ENCODE data around the gene ST6GALNAC3.
A peak's percentile ranks its signal among the peaks of the same experiment; 100 is the strongest.

Gene ST6GALNAC3

DNA sequence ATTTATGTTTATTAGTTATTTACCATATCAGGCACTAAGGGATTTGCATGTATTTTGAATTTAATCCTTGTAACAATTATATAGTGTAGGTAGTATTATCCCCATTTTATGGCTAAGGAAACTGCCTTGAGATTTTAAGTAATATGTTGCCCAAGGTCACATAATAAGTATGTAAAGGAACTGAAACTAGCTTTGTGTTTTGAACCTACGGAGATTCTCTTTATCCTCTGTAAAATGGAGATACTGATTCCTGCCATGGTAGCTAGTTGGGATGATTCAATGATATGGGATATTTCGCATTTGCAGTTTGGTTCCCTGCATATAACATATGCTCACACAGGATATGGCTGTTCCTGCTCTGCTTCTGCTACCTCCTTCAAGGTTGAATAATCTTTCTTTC is 144.3 kb downstream of the ST6GALNAC3 start:
- no peak overlapping the region for H3K4ac ChIP-seq (ENCODE audit: low read depth, low read length)
- H3K79me2 ChIP-seq (ENCODE audit: control insufficient read depth, insufficient read depth, low read length), result no peaks in the 10 kb centered on the region
- H2AK5ac ChIP-seq (ENCODE audit: low read length), result no peak overlapping the region
- H3K9ac ChIP-seq (ENCODE audit: low read length), result no peak overlapping the region
- H4K8ac ChIP-seq (ENCODE audit: low read depth, low read length), result no peak overlapping the region
- no peak overlapping the region for H3K56ac ChIP-seq (ENCODE audit: low read length)
- no peak overlapping the region for H2BK5ac ChIP-seq (ENCODE audit: low read length)
- no peak overlapping the region for H3K4me2 ChIP-seq (ENCODE audit: low read length)
- no peak for DNase-seq
- no peak overlapping the region for H3K18ac ChIP-seq (ENCODE audit: low read length)
- H3K4me1 ChIP-seq (ENCODE audit: control insufficient read depth, low read depth, low read length), result no peaks in the 10 kb centered on the region
- no CpG with 5 or more reads among the region's 2 CpGs for WGBS (ENCODE audit: extremely low coverage, insufficient coverage, low lambda C conversion rate)
- no peaks in the 10 kb centered on the region for H3K36me3 ChIP-seq (ENCODE audit: control insufficient read depth, insufficient read depth, low read length)
- no peak overlapping the region for H3K27ac ChIP-seq (ENCODE audit: low read depth, low read length)
- H3K4me3 ChIP-seq (ENCODE audit: low read length), result no peak overlapping the region
- no peak overlapping the region for H4K5ac ChIP-seq (ENCODE audit: low read length)
- H3K27me3 ChIP-seq (ENCODE audit: insufficient read depth, low read length, poor library complexity), result no peaks in the 10 kb centered on the region
- no peak overlapping the region for H3K23ac ChIP-seq (ENCODE audit: low read length)
- H2BK120ac ChIP-seq (ENCODE audit: low read depth, low read length), result no peak overlapping the region
- H2BK15ac ChIP-seq (replicated peaks; ENCODE audit: low read depth), result no peak overlapping the region
- no peaks in the 10 kb centered on the region for H3K79me1 ChIP-seq (ENCODE audit: low read length)

DNA sequence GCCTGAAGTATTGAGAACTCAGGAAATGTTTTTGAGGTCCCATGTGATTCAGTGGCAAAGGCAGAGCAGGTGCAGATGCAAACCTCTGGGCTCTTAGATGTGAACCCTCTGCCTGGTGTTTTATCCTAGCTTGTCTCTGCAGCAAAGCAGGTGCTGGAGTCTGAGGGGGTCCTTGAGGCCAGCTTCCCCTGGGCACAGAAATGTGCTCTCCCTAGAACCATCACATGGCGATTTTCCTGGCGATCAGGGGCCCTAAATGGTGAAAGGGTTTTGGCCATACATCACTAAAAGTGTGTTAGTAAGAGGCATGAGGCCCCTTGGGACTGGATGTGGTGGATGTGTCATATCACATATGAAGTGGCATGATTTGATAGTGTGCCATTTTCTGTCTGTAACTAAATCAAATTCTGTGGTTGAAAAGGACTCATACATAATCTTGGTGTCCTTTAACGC is 144.8 kb downstream of the ST6GALNAC3 start:
- WGBS (ENCODE audit: extremely low coverage, insufficient coverage, low lambda C conversion rate), result no CpG with 5 or more reads among the region's 3 CpGs
- no peaks in the 10 kb centered on the region for H3K36me3 ChIP-seq (ENCODE audit: control insufficient read depth, insufficient read depth, low read length)
- H2BK120ac ChIP-seq (ENCODE audit: low read depth, low read length), result no peak overlapping the region
- no peak overlapping the region for H4K8ac ChIP-seq (ENCODE audit: low read depth, low read length)
- no peaks in the 10 kb centered on the region for H3K79me2 ChIP-seq (ENCODE audit: control insufficient read depth, insufficient read depth, low read length)
- no peak overlapping the region for H3K4me3 ChIP-seq (ENCODE audit: low read length)
- H3K9ac ChIP-seq (ENCODE audit: low read length), result no peak overlapping the region
- H3K4ac ChIP-seq (ENCODE audit: low read depth, low read length), result no peak overlapping the region
- H2AK5ac ChIP-seq (ENCODE audit: low read length), result no peak overlapping the region
- no peak overlapping the region for H3K18ac ChIP-seq (ENCODE audit: low read length)
- no peaks in the 10 kb centered on the region for H3K79me1 ChIP-seq (ENCODE audit: low read length)
- no peak overlapping the region for H3K4me2 ChIP-seq (ENCODE audit: low read length)
- H4K5ac ChIP-seq (ENCODE audit: low read length), result no peak overlapping the region
- no peak overlapping the region for H3K23ac ChIP-seq (ENCODE audit: low read length)
- no peak for DNase-seq
- H2BK5ac ChIP-seq (ENCODE audit: low read length), result no peak overlapping the region
- no peak overlapping the region for H3K56ac ChIP-seq (ENCODE audit: low read length)
- no peak overlapping the region for H2BK15ac ChIP-seq (replicated peaks; ENCODE audit: low read depth)
- H3K27ac ChIP-seq (ENCODE audit: low read depth, low read length), result no peak overlapping the region
- H3K27me3 ChIP-seq (ENCODE audit: insufficient read depth, low read length, poor library complexity), result no peaks in the 10 kb centered on the region
- H3K4me1 ChIP-seq (ENCODE audit: control insufficient read depth, low read depth, low read length), result peaks cover 3% of the 10 kb centered on the region

DNA sequence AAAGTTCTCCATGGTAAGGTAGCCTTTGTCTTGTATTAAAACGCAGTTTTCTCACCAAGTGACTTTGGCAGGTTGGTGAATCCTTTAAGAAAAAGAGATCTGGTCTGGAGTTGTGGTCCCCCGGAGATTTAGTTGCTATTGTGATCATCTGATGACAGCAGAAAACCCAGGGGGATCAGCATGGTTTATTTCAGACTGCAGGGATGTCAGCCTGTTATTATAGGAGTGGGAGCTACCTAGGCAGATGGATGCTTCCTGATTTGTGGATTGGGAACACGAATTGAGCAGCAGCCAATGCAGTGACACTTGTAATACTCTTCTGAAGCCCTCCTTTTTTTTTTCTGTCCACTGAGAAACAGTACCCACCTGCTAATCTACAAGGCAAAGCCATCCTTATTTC is 150.2 kb downstream of the ST6GALNAC3 start:
- H3K36me3 ChIP-seq (ENCODE audit: control insufficient read depth, insufficient read depth, low read length), result no peaks in the 10 kb centered on the region
- H3K79me1 ChIP-seq (ENCODE audit: low read length), result no peaks in the 10 kb centered on the region
- H3K4me3 ChIP-seq (ENCODE audit: low read length), result no peak overlapping the region
- no peak overlapping the region for H3K4ac ChIP-seq (ENCODE audit: low read depth, low read length)
- no peak overlapping the region for H2BK15ac ChIP-seq (replicated peaks; ENCODE audit: low read depth)
- no peak overlapping the region for H2BK120ac ChIP-seq (ENCODE audit: low read depth, low read length)
- H2BK5ac ChIP-seq (ENCODE audit: low read length), result no peak overlapping the region
- H3K56ac ChIP-seq (ENCODE audit: low read length), result no peak overlapping the region
- WGBS (ENCODE audit: extremely low coverage, insufficient coverage, low lambda C conversion rate), result no CpG with 5 or more reads among the region's 3 CpGs
- no peak overlapping the region for H3K27ac ChIP-seq (ENCODE audit: low read depth, low read length)
- no peak overlapping the region for H3K18ac ChIP-seq (ENCODE audit: low read length)
- no peak overlapping the region for H3K4me2 ChIP-seq (ENCODE audit: low read length)
- no peak overlapping the region for H2AK5ac ChIP-seq (ENCODE audit: low read length)
- H3K27me3 ChIP-seq (ENCODE audit: insufficient read depth, low read length, poor library complexity), result no peaks in the 10 kb centered on the region
- no peak overlapping the region for H3K23ac ChIP-seq (ENCODE audit: low read length)
- no peak overlapping the region for H4K8ac ChIP-seq (ENCODE audit: low read depth, low read length)
- H3K9ac ChIP-seq (ENCODE audit: low read length), result no peak overlapping the region
- peaks cover 9% of the 10 kb centered on the region for H3K4me1 ChIP-seq (ENCODE audit: control insufficient read depth, low read depth, low read length)
- DNase-seq, result no peak
- H4K5ac ChIP-seq (ENCODE audit: low read length), result no peak overlapping the region
- no peaks in the 10 kb centered on the region for H3K79me2 ChIP-seq (ENCODE audit: control insufficient read depth, insufficient read depth, low read length)

DNA sequence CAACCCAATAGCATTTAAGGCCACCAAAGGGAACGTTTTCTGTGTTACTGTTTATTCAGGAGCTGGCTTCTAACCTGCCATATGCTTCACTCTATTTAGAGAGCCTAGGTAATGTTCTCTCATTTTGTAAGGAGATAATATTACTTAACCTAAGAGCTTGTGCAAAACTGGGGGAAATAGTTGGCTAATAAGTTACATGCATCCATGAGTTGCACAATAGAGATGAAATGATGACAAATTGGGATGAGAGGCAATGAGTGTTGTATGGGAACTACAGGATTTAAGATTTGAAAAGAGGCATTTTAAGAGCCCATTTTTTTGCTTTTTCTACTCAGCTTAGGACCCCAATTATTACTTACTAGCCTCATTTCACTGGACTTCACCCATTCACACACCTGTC is 151.0 kb downstream of the ST6GALNAC3 start:
- no peak overlapping the region for H2BK15ac ChIP-seq (replicated peaks; ENCODE audit: low read depth)
- H3K79me1 ChIP-seq (ENCODE audit: low read length), result no peaks in the 10 kb centered on the region
- H3K4me2 ChIP-seq (ENCODE audit: low read length), result no peak overlapping the region
- no peak overlapping the region for H3K9ac ChIP-seq (ENCODE audit: low read length)
- no peaks in the 10 kb centered on the region for H3K27me3 ChIP-seq (ENCODE audit: insufficient read depth, low read length, poor library complexity)
- H2BK120ac ChIP-seq (ENCODE audit: low read depth, low read length), result no peak overlapping the region
- no peak overlapping the region for H3K4me3 ChIP-seq (ENCODE audit: low read length)
- no peak overlapping the region for H3K4ac ChIP-seq (ENCODE audit: low read depth, low read length)
- no peak overlapping the region for H3K23ac ChIP-seq (ENCODE audit: low read length)
- H3K18ac ChIP-seq (ENCODE audit: low read length), result no peak overlapping the region
- no peak overlapping the region for H3K27ac ChIP-seq (ENCODE audit: low read depth, low read length)
- no peak overlapping the region for H2BK5ac ChIP-seq (ENCODE audit: low read length)
- H3K56ac ChIP-seq (ENCODE audit: low read length), result no peak overlapping the region
- no peak overlapping the region for H2AK5ac ChIP-seq (ENCODE audit: low read length)
- no peak for DNase-seq
- no peak overlapping the region for H4K8ac ChIP-seq (ENCODE audit: low read depth, low read length)
- peaks cover 9% of the 10 kb centered on the region for H3K4me1 ChIP-seq (ENCODE audit: control insufficient read depth, low read depth, low read length)
- WGBS (ENCODE audit: extremely low coverage, insufficient coverage, low lambda C conversion rate), result no CpG with 5 or more reads among the region's 1 CpG
- H4K5ac ChIP-seq (ENCODE audit: low read length), result no peak overlapping the region
- no peaks in the 10 kb centered on the region for H3K36me3 ChIP-seq (ENCODE audit: control insufficient read depth, insufficient read depth, low read length)
- no peaks in the 10 kb centered on the region for H3K79me2 ChIP-seq (ENCODE audit: control insufficient read depth, insufficient read depth, low read length)

DNA sequence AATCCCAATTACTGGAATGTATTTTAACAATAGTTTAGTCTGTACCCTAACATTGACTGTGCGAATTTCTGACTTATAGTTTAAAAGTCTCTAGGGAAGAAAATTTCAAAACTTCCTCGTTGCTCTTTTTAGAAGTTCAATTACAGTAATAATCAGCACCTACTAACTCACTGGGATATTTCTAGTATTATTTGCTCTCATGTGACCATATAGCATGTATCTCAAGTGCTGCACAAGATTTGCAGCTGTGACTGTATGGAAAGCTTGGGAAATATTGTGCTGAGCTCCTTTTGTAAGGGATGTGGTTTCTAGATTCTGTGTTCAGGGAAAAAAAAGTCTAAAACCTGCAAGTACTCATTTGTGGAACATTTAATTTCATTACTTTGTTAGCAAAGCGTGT is 153.1 kb downstream of the ST6GALNAC3 start:
- DNase-seq, result no peak
- no peak overlapping the region for H3K56ac ChIP-seq (ENCODE audit: low read length)
- no peak overlapping the region for H2BK15ac ChIP-seq (replicated peaks; ENCODE audit: low read depth)
- no peak overlapping the region for H3K4me3 ChIP-seq (ENCODE audit: low read length)
- H3K18ac ChIP-seq (ENCODE audit: low read length), result no peak overlapping the region
- H3K27me3 ChIP-seq (ENCODE audit: insufficient read depth, low read length, poor library complexity), result no peaks in the 10 kb centered on the region
- no peak overlapping the region for H2AK5ac ChIP-seq (ENCODE audit: low read length)
- H3K79me2 ChIP-seq (ENCODE audit: control insufficient read depth, insufficient read depth, low read length), result no peaks in the 10 kb centered on the region
- no CpG with 5 or more reads among the region's 3 CpGs for WGBS (ENCODE audit: extremely low coverage, insufficient coverage, low lambda C conversion rate)
- no peak overlapping the region for H4K8ac ChIP-seq (ENCODE audit: low read depth, low read length)
- H4K5ac ChIP-seq (ENCODE audit: low read length), result no peak overlapping the region
- no peak overlapping the region for H2BK120ac ChIP-seq (ENCODE audit: low read depth, low read length)
- H3K36me3 ChIP-seq (ENCODE audit: control insufficient read depth, insufficient read depth, low read length), result no peaks in the 10 kb centered on the region
- no peaks in the 10 kb centered on the region for H3K79me1 ChIP-seq (ENCODE audit: low read length)
- H3K4me1 ChIP-seq (ENCODE audit: control insufficient read depth, low read depth, low read length), result peaks cover 11% of the 10 kb centered on the region
- H3K9ac ChIP-seq (ENCODE audit: low read length), result no peak overlapping the region
- H3K23ac ChIP-seq (ENCODE audit: low read length), result no peak overlapping the region
- H3K4me2 ChIP-seq (ENCODE audit: low read length), result no peak overlapping the region
- H3K27ac ChIP-seq (ENCODE audit: low read depth, low read length), result no peak overlapping the region
- no peak overlapping the region for H3K4ac ChIP-seq (ENCODE audit: low read depth, low read length)
- no peak overlapping the region for H2BK5ac ChIP-seq (ENCODE audit: low read length)

DNA sequence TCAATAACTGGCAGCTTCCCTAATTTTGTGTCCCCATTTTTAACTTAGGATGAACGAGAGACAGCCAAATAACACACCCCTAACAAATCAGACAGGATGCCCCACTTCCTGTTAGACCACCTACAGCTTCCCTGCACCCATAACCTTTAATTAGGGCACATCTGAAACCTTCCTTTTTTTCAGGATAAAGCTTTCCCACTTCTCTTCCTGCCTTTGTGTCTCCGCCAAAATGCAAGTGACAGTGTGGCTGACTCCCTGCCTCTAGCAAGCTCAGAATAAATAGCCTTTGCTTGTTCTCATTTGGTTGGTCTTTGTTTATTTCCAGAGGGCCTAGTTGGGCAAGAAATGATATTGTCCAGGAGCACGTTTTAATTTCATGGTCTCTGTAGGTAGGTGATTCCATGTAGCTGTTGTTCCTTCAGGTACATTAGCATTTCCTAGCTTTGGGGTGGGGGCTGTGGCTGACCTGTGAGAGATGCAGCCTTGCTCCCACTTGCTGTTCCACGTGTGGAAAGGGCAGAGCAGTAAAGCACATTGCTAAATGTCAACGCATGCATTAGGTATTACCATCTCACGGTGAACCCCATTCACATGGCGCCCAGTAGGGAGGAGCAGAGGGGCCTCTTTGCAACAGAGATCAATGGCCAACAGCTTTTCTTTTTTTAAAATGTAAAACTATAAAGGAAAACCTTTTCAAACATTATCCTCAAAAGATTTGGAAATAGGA is 154.9 kb downstream of the ST6GALNAC3 start:
- no peak overlapping the region for H3K4me3 ChIP-seq (ENCODE audit: low read length)
- H3K79me1 ChIP-seq (ENCODE audit: low read length), result no peaks in the 10 kb centered on the region
- H3K27me3 ChIP-seq (ENCODE audit: insufficient read depth, low read length, poor library complexity), result no peaks in the 10 kb centered on the region
- WGBS (ENCODE audit: extremely low coverage, insufficient coverage, low lambda C conversion rate), result no CpG with 5 or more reads among the region's 7 CpGs
- H3K27ac ChIP-seq (ENCODE audit: low read depth, low read length), result no peak overlapping the region
- no peak overlapping the region for H3K4ac ChIP-seq (ENCODE audit: low read depth, low read length)
- no peak overlapping the region for H2BK5ac ChIP-seq (ENCODE audit: low read length)
- H3K4me1 ChIP-seq (ENCODE audit: control insufficient read depth, low read depth, low read length), result peaks cover 8% of the 10 kb centered on the region
- no peak overlapping the region for H3K9ac ChIP-seq (ENCODE audit: low read length)
- H3K18ac ChIP-seq (ENCODE audit: low read length), result no peak overlapping the region
- no peak for DNase-seq
- no peaks in the 10 kb centered on the region for H3K36me3 ChIP-seq (ENCODE audit: control insufficient read depth, insufficient read depth, low read length)
- no peak overlapping the region for H2BK120ac ChIP-seq (ENCODE audit: low read depth, low read length)
- H3K23ac ChIP-seq (ENCODE audit: low read length), result no peak overlapping the region
- H4K8ac ChIP-seq (ENCODE audit: low read depth, low read length), result no peak overlapping the region
- peak overlapping the region; percentile 0 for H3K56ac ChIP-seq (ENCODE audit: low read length)
- no peak overlapping the region for H4K5ac ChIP-seq (ENCODE audit: low read length)
- no peak overlapping the region for H3K4me2 ChIP-seq (ENCODE audit: low read length)
- no peak overlapping the region for H2AK5ac ChIP-seq (ENCODE audit: low read length)
- H2BK15ac ChIP-seq (replicated peaks; ENCODE audit: low read depth), result no peak overlapping the region
- H3K79me2 ChIP-seq (ENCODE audit: control insufficient read depth, insufficient read depth, low read length), result no peaks in the 10 kb centered on the region

Measured in mesendoderm (in vitro differentiated cells).